RWPE1 (cell line): ENCODE measurements around the gene UNC5A.

Source experiments
- CTCF ChIA-PET: fragments of 350-600 bp; sonication (Branson Sonifier 250); formaldehyde crosslinking; extraction: SDS; loops from one replicate; lab custom pipeline; 2021; lab: Yijun Ruan, JAX
- POLR2A ChIA-PET: fragments of 400-600 bp; formaldehyde crosslinking; extraction: SDS; loops from one replicate; lab custom pipeline; 2020; ENCODE audit warnings: antibody characterized with exemption; ENCODE audit not compliant: low non-redundant PET; lab: Yijun Ruan, JAX
- DNase-seq: peaks from one replicate; pipeline ENCODE4 v3.0.0; 2012; ENCODE audit warnings: low spot score
- H3K27ac ChIP-seq: fragments of 450-650 bp; 2 replicates; pipeline ENCODE4 v1.5.1; 2017
- TF ChIP-seq, protein P1 (sequence below): fragments of 450-650 bp; conservative IDR thresholded peaks from 2 replicates; pipeline ENCODE4 v1.5.1; 2017; ENCODE audit warnings: low read depth, mild to moderate bottlenecking

UNC5A gene

DNA sequence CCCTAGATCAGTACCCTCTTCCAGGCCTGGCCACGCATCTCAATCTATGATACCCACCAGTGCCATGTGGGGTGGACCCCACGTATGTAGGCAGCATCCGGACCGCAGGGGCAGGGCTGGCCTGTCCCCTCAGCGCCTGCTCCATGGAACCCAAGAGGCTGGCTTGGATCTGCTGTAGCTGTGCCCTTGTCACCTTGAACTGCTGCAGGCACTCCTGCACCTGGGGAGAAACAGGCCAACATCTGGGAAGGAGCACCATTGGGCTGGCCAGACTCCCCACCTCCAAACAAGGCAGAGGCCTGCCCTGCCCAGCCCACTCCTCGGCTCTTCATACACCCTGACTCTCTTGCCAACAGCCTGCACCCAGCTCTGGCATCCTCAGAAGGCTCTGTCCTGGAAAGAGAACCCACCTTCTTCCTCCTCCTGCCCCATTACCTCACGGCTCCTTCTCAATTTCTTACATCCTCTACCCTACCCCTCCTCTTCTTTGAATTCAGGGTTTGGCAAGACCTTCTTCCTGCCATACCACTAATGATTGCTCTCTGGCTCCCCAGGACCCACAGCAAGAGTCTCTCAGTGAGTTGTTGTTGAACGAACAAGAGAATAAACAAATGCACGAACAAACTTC lies 81.1 kb downstream of the UNC5A start:
- POLR2A ChIA-PET, result no interaction called here
- CTCF ChIA-PET, result no interaction called here
- TF ChIP-seq, protein P1, sequence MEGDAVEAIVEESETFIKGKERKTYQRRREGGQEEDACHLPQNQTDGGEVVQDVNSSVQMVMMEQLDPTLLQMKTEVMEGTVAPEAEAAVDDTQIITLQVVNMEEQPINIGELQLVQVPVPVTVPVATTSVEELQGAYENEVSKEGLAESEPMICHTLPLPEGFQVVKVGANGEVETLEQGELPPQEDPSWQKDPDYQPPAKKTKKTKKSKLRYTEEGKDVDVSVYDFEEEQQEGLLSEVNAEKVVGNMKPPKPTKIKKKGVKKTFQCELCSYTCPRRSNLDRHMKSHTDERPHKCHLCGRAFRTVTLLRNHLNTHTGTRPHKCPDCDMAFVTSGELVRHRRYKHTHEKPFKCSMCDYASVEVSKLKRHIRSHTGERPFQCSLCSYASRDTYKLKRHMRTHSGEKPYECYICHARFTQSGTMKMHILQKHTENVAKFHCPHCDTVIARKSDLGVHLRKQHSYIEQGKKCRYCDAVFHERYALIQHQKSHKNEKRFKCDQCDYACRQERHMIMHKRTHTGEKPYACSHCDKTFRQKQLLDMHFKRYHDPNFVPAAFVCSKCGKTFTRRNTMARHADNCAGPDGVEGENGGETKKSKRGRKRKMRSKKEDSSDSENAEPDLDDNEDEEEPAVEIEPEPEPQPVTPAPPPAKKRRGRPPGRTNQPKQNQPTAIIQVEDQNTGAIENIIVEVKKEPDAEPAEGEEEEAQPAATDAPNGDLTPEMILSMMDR, result no peak
- DNase-seq, result no peak
- H3K27ac ChIP-seq, result no peak overlapping the region

DNA sequence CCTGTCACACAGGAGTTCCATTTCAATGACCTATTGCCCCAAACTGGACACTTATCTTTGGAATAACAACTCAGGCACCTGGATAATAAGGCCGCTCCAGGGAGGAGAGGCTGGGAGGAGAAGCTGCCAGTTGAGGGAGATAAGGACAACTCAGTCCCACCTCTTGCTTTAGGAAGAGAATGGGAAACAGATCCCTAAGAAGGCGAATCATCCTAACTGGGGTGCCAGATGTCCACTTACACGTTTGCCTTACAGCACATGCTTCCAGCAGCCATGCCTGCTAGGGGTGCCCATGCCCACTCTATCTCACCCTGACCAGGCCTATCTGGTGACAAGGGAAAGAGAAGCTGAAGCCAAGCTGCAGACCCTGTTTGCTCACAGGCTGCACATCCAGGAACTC lies 82.3 kb downstream of the UNC5A start:
- ChIA-PET CTCF (no interaction called here), POLR2A (no interaction called here)
- no peak for DNase-seq
- TF ChIP-seq, protein P1, result no peak
- H3K27ac ChIP-seq, result no peak overlapping the region

DNA sequence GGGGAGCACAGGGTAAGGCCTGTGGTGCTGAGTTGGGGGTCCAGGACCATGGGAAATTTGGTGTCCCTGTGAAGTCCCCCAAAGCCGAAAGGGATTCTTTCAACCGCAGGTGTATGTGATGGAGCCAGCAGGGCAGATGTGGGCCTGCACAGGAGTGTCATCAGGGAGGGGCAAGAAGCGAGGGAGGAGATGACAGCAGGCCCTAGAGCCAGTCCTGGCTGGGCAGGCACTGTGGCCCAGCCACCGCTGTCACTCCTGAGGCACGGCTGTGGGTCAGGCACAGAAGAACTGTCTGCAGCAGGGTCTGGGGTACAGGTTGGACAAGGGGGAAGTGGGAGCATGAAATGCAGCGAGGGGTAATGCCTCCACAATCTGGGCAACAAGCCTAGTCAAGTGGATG lies 83.9 kb downstream of the UNC5A start:
- H3K27ac ChIP-seq, result no peak overlapping the region
- DNase-seq, result no peak
- TF ChIP-seq, protein P1, result no peak
- CTCF ChIA-PET, result no interaction called here
- POLR2A ChIA-PET, result no interaction called here

DNA sequence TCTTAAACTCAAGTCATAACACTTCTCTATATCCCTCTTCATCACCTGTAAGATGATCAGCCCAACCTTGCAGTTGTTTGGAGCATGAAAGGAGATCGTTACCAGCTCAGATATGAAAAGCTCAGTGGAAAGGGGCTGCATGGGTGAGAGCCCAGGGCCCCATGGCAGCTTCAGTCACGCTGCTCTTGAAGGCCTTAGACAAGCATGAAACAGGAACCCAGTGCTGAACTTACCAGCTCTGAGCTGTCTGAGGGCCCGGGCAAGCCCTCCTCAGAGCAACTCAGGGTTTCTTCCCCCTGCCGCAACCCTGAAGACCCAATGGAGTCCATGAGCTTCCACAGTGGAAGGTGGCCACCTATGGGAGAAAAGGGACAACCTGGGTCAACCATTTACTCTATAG lies 85.5 kb downstream of the UNC5A start:
- no peak overlapping the region for H3K27ac ChIP-seq
- ChIA-PET POLR2A (no interaction called here), CTCF (interaction anchor here (0.5 kb wide), 1 partner anchor 12 kb away, joined by 3 read pairs; no protein-coding TSS in a partner anchor)
- no peak for DNase-seq
- TF ChIP-seq, protein P1, result no peak

DNA sequence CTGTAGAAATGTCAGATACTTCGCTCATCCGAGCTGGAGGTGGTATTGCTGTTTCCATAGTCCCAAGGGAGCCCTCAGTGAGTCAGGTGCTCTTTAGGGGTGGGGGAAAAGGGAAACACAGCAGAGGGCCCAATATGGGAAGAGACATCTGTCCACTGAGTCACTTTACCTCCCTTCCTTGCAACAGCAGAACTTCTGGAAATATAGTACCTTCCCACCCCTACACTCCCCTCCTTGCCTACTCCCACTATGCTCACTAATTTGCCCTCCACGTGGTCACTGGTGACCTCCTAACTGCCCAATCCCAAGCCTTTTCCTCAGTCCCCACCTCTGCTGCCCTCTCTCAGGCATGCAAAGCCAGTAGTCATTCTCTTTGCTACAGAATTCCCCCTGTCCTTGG lies 86.9 kb downstream of the UNC5A start:
- TF ChIP-seq, protein P1, result no peak
- DNase-seq, result no peak
- ChIA-PET POLR2A (no interaction called here), CTCF (interaction anchor here (3.4 kb wide), 1 partner anchor 237 kb away, joined by 13 read pairs; no protein-coding TSS in a partner anchor)
- H3K27ac ChIP-seq, result no peak overlapping the region

DNA sequence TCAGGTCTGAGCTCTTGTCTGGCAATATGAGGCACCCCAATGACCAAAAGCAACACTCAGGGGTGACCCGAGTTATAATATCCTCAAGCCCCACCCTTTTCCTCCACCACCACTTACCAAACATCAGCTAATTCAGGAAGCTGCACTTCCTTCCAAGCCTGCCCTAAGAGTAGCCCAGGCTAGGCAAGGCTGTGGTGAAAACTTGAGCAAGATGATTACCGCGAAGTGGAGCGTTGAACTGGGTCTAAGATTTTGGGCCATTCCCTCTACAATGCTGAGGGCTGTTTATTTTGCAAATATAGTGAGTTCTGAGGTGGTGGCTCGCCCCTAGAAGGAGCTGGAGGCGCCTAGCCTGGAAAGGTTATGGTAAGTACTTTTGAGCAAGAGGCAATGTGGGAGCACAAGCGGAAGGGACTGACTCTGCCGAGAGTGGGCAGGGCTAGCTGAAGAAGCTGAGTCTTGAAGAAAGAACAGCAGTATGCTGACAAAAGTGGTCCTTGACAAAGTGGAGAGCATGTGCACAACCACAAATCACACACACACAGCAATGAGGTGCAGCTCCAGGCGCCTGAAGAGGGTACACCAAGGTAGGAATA lies 89.0 kb downstream of the UNC5A start, which contains the start of gene HK3:
TSS of gene HK3 (minus strand) at position 51 of the 596 bp plus-strand sequence. CDS start 3,187 bp downstream, outside the sequence.
- TF ChIP-seq, protein P1, result no peak
- ChIA-PET POLR2A (no interaction called here), CTCF (interaction anchor here (3.4 kb wide), 1 partner anchor 239 kb away, joined by 13 read pairs; no protein-coding TSS in a partner anchor)
- no peak for DNase-seq
- no peak within 1 kb of the TSS for H3K27ac ChIP-seq
